ENCODE measurements around the gene SLC9A5.

Gene SLC9A5

DNA sequence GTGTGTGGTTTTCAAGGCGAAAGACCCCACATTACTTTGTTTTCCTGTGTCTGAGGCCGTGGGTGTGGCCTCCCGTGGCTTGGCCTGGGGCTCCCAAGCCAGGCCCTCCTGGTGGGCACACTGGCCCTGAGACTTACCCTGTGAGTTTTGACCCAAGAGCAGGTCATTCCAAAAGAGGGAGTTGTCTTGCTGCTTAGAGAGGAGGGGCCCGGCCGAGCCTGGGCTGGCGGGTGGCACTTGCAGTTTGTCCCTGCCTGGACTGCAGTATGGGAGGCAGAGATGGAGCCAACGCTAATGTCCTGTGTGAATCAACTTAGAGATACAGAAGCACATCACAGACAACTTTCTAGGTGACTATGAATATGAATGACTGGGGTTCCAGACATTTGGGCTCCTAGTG is 53.3 kb downstream of the SLC9A5 start:
- Histone ChIP-seq H3K27ac (no peak overlapping the region), H3K9me3 (ENCODE audit: control insufficient read depth, low read length) (no peaks in the 10 kb centered on the region), H3K4me1 (no peaks in the 10 kb centered on the region), H3K9ac (no peak overlapping the region), H2AFZ (no peak overlapping the region), H3K79me2 (no peaks in the 10 kb centered on the region), H3K4me3 (ENCODE audit: low read depth, low read length) (no peak overlapping the region), H3K36me3 (ENCODE audit: control insufficient read depth, insufficient read depth, low read length) (no peaks in the 10 kb centered on the region), H3K27me3 (ENCODE audit: control insufficient read depth, insufficient read depth, low read length) (no peaks in the 10 kb centered on the region), H3K4me2 (ENCODE audit: low read length) (no peak overlapping the region)
- TF ChIP-seq CTCF (IDR thresholded peaks at IDR 0.05) = no peak

- Histone ChIP-seq H3K27ac (no peak overlapping the region), H3K79me2 (no peaks in the 10 kb centered on the region), H3K4me3 (ENCODE audit: low read depth, low read length) (no peak overlapping the region), H2AFZ (no peak overlapping the region), H3K4me2 (ENCODE audit: low read length) (no peak overlapping the region), H3K9ac (no peak overlapping the region), H3K27me3 (ENCODE audit: control insufficient read depth, insufficient read depth, low read length) (no peaks in the 10 kb centered on the region), H3K36me3 (ENCODE audit: control insufficient read depth, insufficient read depth, low read length) (no peaks in the 10 kb centered on the region), H3K4me1 (no peaks in the 10 kb centered on the region), H3K9me3 (ENCODE audit: control insufficient read depth, low read length) (no peaks in the 10 kb centered on the region)
- no peak for TF ChIP-seq CTCF (IDR thresholded peaks at IDR 0.05)
Measured at GRCh38 chr16:67302970-67303369, 54.2 kb downstream of the SLC9A5 start.

DNA sequence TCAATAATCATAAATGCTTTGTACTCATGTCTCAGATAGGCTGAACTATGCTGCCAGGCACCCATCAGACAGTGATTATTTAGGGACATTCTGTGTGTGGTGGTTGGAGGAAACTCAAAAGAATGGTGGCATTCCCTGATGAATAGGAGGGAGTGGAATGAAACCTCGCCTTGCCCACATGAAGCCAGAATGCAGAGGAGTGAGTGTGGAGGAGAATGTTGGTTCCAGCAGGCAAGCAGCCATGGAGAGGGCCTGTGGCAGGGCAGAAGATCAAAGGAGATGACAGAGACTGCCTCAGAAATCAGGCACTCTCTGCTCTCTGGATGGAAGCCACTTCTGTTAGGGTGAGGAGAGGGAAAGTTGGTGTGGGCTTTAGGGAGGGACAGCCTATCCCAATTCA is 55.2 kb downstream of the SLC9A5 start:
- Histone ChIP-seq H3K27me3 (ENCODE audit: control insufficient read depth, insufficient read depth, low read length) (no peaks in the 10 kb centered on the region), H3K9ac (no peak overlapping the region), H3K36me3 (ENCODE audit: control insufficient read depth, insufficient read depth, low read length) (no peaks in the 10 kb centered on the region), H2AFZ (no peak overlapping the region), H3K27ac (no peak overlapping the region), H3K4me3 (ENCODE audit: low read depth, low read length) (no peak overlapping the region), H3K4me2 (ENCODE audit: low read length) (no peak overlapping the region), H3K9me3 (ENCODE audit: control insufficient read depth, low read length) (no peaks in the 10 kb centered on the region), H3K79me2 (no peaks in the 10 kb centered on the region), H3K4me1 (no peaks in the 10 kb centered on the region)
- no peak for TF ChIP-seq CTCF (IDR thresholded peaks at IDR 0.05)

DNA sequence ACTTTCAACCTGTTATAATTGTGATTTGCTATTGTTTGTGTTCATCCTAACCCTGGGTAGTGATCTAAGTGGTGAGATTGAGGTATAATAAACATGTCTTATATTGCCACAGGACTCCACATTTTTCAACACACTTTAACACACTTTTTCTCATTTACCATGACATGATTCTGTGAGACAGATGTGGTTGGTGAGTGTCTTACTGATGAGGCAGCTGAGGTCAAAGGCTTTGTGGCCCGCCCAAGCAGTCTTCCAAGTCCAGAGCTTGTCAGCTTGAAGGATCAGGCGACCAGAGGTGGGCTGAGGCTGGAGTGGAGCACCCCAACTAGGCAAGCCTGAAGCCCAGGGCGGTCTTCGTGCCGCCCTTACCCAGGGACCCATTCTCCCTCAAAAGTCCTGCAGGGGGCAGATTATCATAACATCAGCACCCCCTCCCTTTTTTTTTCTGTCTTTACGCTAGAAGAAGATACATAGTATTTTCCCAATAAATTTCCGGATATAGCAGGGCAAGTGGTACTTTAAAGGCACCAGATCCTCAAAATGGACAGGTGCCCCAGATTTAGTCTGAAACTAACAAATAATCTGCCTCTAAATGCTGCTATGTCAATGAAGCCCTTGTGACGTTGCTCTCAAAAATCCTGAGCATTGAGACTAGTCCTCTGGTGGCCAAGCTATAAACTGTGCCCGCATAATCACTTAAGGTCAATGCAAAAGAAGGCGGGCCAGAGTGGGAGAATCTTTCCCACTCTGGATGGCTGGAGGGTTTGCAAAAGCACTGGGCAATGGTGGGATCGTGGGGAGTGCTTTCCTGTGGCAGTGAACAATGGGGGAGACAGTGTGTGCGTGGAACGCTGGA is 56.7 kb downstream of the SLC9A5 start:
- H2AFZ ChIP-seq = no peak overlapping the region
- H3K9ac ChIP-seq = no peak overlapping the region
- H3K27me3 ChIP-seq (ENCODE audit: control insufficient read depth, insufficient read depth, low read length) = no peaks in the 10 kb centered on the region
- no peaks in the 10 kb centered on the region for H3K9me3 ChIP-seq (ENCODE audit: control insufficient read depth, low read length)
- H3K36me3 ChIP-seq (ENCODE audit: control insufficient read depth, insufficient read depth, low read length) = no peaks in the 10 kb centered on the region
- H3K4me1 ChIP-seq = no peaks in the 10 kb centered on the region
- no peak for TF ChIP-seq CTCF (IDR thresholded peaks at IDR 0.05)
- no peak overlapping the region for H3K27ac ChIP-seq
- no peaks in the 10 kb centered on the region for H3K79me2 ChIP-seq
- no peak overlapping the region for H3K4me3 ChIP-seq (ENCODE audit: low read depth, low read length)
- H3K4me2 ChIP-seq (ENCODE audit: low read length) = no peak overlapping the region

GRCh38 chr16:67310561-67310960 is 61.8 kb downstream of the SLC9A5 start:
- Histone ChIP-seq H3K4me1 (peaks cover 12% of the 10 kb centered on the region), H3K27ac (no peak overlapping the region), H3K9ac (no peak overlapping the region), H3K9me3 (ENCODE audit: control insufficient read depth, low read length) (no peaks in the 10 kb centered on the region), H2AFZ (no peak overlapping the region), H3K36me3 (ENCODE audit: control insufficient read depth, insufficient read depth, low read length) (no peaks in the 10 kb centered on the region), H3K4me3 (ENCODE audit: low read depth, low read length) (no peak overlapping the region), H3K27me3 (ENCODE audit: control insufficient read depth, insufficient read depth, low read length) (no peaks in the 10 kb centered on the region), H3K4me2 (ENCODE audit: low read length) (no peak overlapping the region), H3K79me2 (no peaks in the 10 kb centered on the region)
- TF ChIP-seq CTCF (IDR thresholded peaks at IDR 0.05) = no peak
